Measurements from ENCODE around the gene OVAAL. TPM values are rescaled to one million over a fixed set of nuclear protein-coding genes. Genes with fewer than 3 reads are reported as not detected.
"Not testable (repeated sequence)": the region's sequence is repeated elsewhere in the genome, so short reads cannot be mapped to it uniquely, and the experiment has no call there.

Gene OVAAL
- total and polyA plus RNA-seq, 2 of the 8 experiments (the other 6 are each of a cell fraction or from before 2014, with no cell fraction given): not detected

DNA sequence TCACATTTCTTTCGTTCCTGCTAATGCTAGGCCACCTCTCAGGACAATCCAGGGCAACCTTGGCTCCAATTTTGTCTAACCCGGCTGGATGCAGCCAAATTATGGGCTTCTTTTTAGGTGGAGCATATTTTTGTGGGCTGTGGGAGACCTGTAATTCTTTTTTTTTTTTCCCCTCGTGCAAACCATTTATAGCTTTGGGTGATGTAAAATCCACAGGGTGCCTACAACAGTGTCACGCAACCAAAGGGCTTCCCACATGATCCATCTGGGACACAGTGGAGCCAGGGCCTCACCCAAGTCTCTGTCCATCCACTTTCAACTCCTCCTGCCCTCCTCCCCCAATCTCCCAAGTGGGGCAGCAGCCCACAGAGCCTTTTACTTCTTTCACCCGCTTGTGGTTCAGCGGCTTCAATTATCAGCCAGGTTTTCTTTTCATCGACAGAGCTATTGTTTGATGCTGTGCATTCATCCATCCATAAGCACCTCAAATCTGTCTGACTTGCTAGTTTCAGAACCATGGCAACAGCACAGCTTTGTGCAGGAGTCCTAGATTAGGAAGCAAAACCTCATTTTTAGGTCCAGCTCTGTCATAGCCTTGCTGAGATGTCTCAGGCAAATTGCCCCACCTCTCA, 10.0 kb upstream of the OVAAL start (continued):
- TF ChIP-seq PHF8 (conservative IDR thresholded peaks at IDR 0.05; ENCODE audit: low read depth, low read length) (no peak), POLR2A (IDR thresholded peaks at IDR 0.05; ENCODE audit: control extremely low read depth in 1 of 2, low read depth in 2 of 2, low read length in 2 of 2) (no peak), RBBP5 (IDR thresholded peaks at IDR 0.05; ENCODE audit: borderline replicate concordance, low read depth, low read length) (no peak), SIRT6 (IDR thresholded peaks at IDR 0.05; ENCODE audit: low read length) (no peak), GABPA (IDR thresholded peaks at IDR 0.05; ENCODE audit: borderline replicate concordance, insufficient read depth, low read length) (no peak), JUN (IDR thresholded peaks at IDR 0.05; ENCODE audit: low read depth, low read length) (no peak)

DNA sequence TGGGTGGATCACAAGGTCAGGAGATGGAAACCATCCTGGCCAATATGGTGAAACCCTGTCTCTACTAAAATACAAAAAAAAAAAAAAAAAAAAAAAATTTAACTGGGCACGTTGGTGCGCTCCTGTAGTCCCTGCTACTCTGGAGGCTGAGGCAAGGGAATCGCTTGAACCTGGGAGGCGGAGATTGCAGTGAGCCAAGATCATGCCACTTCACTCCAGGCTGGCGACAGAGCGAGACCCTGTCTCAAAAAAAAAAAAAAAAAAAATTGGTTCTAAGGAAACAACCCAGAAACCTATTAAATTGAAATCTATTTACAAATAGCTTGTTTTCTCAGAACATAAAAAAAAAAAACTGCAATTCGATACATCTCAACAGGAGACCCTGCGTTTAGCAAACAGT, 9.0 kb upstream of the OVAAL start:
- not testable (repeated sequence) for H4K5ac ChIP-seq (ENCODE audit: insufficient read length, low read depth, low read length); H3K9ac ChIP-seq (replicated peaks in 1 of 4; ENCODE audit: extremely low read depth in 1 of 4, low read depth in 3 of 4, low read length in 3 of 4); H3K79me2 ChIP-seq (ENCODE audit: control insufficient read depth in 1 of 2, insufficient read depth in 2 of 2, low read length in 2 of 2); H3K18ac ChIP-seq (ENCODE audit: extremely low read depth, low read length); H3K23me2 ChIP-seq (ENCODE audit: low read depth, low read length); H4K91ac ChIP-seq (replicated peaks; ENCODE audit: insufficient read length, low read length); H2BK15ac ChIP-seq (ENCODE audit: low read length); H3K23ac ChIP-seq (ENCODE audit: insufficient read length); H4K20me1 ChIP-seq (replicated peaks in 1 of 2; ENCODE audit: control insufficient read depth in 1 of 2, insufficient read depth in 2 of 2, low read length in 2 of 2); H3K36me3 ChIP-seq (ENCODE audit: control insufficient read depth in 2 of 4, insufficient read depth in 4 of 4, low read length in 3 of 4); H3K4me1 ChIP-seq (replicated peaks in 1 of 4; ENCODE audit: control insufficient read depth in 3 of 4, insufficient read depth in 4 of 4, low read length in 3 of 4); H3K4ac ChIP-seq (replicated peaks; ENCODE audit: insufficient read length, low read depth, low read length); H3K56ac ChIP-seq (replicated peaks; ENCODE audit: insufficient read length, low read depth, low read length); H3K79me1 ChIP-seq (ENCODE audit: low read depth, low read length); H2BK12ac ChIP-seq (ENCODE audit: low read depth, low read length); H2BK20ac ChIP-seq (ENCODE audit: low read length); H3K4me3 ChIP-seq (ENCODE audit: extremely low read depth in 1 of 4, insufficient read depth in 2 of 4, low read depth in 3 of 4, low read length in 4 of 4); H2BK5ac ChIP-seq (ENCODE audit: low read depth, low read length); H2AK5ac ChIP-seq (ENCODE audit: low read depth, low read length); H3K14ac ChIP-seq (ENCODE audit: insufficient read length); H3K9me3 ChIP-seq (ENCODE audit: insufficient read depth in 2 of 2, low read depth in 1 of 2, low read length in 1 of 2); H3K4me2 ChIP-seq (ENCODE audit: insufficient read depth in 1 of 2, low read depth in 2 of 2, low read length in 2 of 2); H3K27me3 ChIP-seq (replicated peaks in 1 of 4; ENCODE audit: control insufficient read depth in 3 of 4, extremely low read depth in 1 of 4, insufficient read depth in 3 of 4, low read length in 3 of 4); FAIRE-seq; H2AFZ ChIP-seq (ENCODE audit: low read length); DNase-seq (ENCODE audit: low read depth in 1 of 2, low spot score in 2 of 2); H3K27ac ChIP-seq (ENCODE audit: low read depth, low read length); H2BK120ac ChIP-seq (replicated peaks; ENCODE audit: low read depth, low read length); H4K8ac ChIP-seq (ENCODE audit: extremely low read depth, insufficient read depth, low read length)
- WGBS, 2 experiments (ENCODE audit: extremely low coverage in 1 of 2, insufficient coverage in 1 of 2, insufficient read length in 1 of 2, insufficient replicate concordance in 2 of 2, low coverage in 1 of 2, low lambda C conversion rate in 2 of 2, missing lambda C conversion rate in 1 of 2): 91% methylated on average over 8 of the region's 8 CpGs; no CpG with 5 or more reads in 1 of the 2 experiments
- POLR2A ChIA-PET (ENCODE audit: partially characterized antibody): interaction anchor here (0.7 kb wide), 1 partner anchor 295 kb away, joined by 3 read pairs; no protein-coding TSS in a partner anchor
- CTCF ChIA-PET (ENCODE audit: partially characterized antibody): interaction anchor here (0.6 to 3.0 kb wide), 5 partner anchors 10 to 332 kb away, joined by 3 to 10 read pairs (median 3); no protein-coding TSS in a partner anchor
